ENCODE measurements around the gene ADGRV1. TPM values are rescaled to one million over a fixed set of nuclear protein-coding genes. Genes with fewer than 3 reads are reported as not detected.

Gene ADGRV1
- total RNA-seq, 1 experiment from 2014 or later = 64.8 TPM

GRCh38 chr5:90803876-90804275, 245.3 kb downstream of the ADGRV1 start:
- Mint-ChIP-seq H3K27ac (no peak overlapping the region; a peak in 1 of 7 replicates), H3K4me1 (peaks cover 0 to 4% of the 10 kb centered on the region in 2 experiments; a peak in 1 of 4 replicates), H3K36me3 (ENCODE audit: insufficient read depth in 1 of 3, low read depth in 3 of 3) (peaks cover 13 to 26% (median 25%) of the 10 kb centered on the region in 3 experiments), H3K4me3 (no peak overlapping the region), H3K27me3 (ENCODE audit: low read depth) (no peaks in the 10 kb centered on the region), H3K9me3 (peaks cover 14% of the 10 kb centered on the region in 2 experiments)
- no peaks in the 10 kb centered on the region for H3K79me1 ChIP-seq (ENCODE audit: insufficient read depth, low read depth, low read length, poor library complexity, severe bottlenecking)
- no peak overlapping the region for H3K27ac ChIP-seq (ENCODE audit: insufficient read length, low read depth, low read length)
- H2BK20ac ChIP-seq (ENCODE audit: low read depth, low read length, poor library complexity, severe bottlenecking) = no peak overlapping the region
- H2BK12ac ChIP-seq (ENCODE audit: insufficient read length, low read depth, low read length) = no peak overlapping the region
- no peaks in the 10 kb centered on the region for H4K20me1 ChIP-seq (ENCODE audit: control insufficient read depth, insufficient read depth, insufficient read length)
- H2AFZ ChIP-seq (ENCODE audit: low read length) = no peak overlapping the region
- H3K4me2 ChIP-seq (ENCODE audit: insufficient read depth, insufficient read length, low read length) = no peak overlapping the region
- H2BK5ac ChIP-seq (ENCODE audit: insufficient read length, low read length) = no peak overlapping the region
- DNase-seq = no peak
- H3K27me3 ChIP-seq (ENCODE audit: insufficient read depth, low read length) = no peaks in the 10 kb centered on the region
- no peak overlapping the region for H4K5ac ChIP-seq (ENCODE audit: insufficient read length, low read depth, low read length)
- no peak for TF ChIP-seq CTCF (conservative IDR thresholded peaks at IDR 0.05)
- no peak overlapping the region for H4K91ac ChIP-seq (ENCODE audit: insufficient read length, low read depth, low read length)
- no peak overlapping the region for H2BK120ac ChIP-seq (ENCODE audit: low read depth, low read length, poor library complexity, severe bottlenecking)
- no peaks in the 10 kb centered on the region for H3K23me2 ChIP-seq (ENCODE audit: insufficient read length, low read depth, low read length, poor library complexity, severe bottlenecking)
- H3K79me2 ChIP-seq (ENCODE audit: insufficient read depth, low read length) = no peaks in the 10 kb centered on the region
- no peak overlapping the region for H2AK5ac ChIP-seq (ENCODE audit: insufficient read length, low read length)
- H3K14ac ChIP-seq (ENCODE audit: insufficient read depth, low read length) = no peak overlapping the region
- H3K9ac ChIP-seq (ENCODE audit: extremely low read depth, insufficient read length, low read length) = no peak overlapping the region
- H3K18ac ChIP-seq (ENCODE audit: insufficient read length, low read depth, low read length) = no peak overlapping the region
- no peak overlapping the region for H4K8ac ChIP-seq (replicated peaks; ENCODE audit: insufficient read length, low read depth, low read length)
- no peak overlapping the region for H2BK15ac ChIP-seq (ENCODE audit: low read depth, low read length)
- H3K4ac ChIP-seq (ENCODE audit: low read depth, low read length) = no peak overlapping the region
- H3K4me1 ChIP-seq (ENCODE audit: insufficient read depth, low read length) = no peaks in the 10 kb centered on the region
- H3T11ph ChIP-seq (ENCODE audit: low read length) = no peak overlapping the region
- no peak overlapping the region for H3K23ac ChIP-seq (ENCODE audit: insufficient read length, low read depth, low read length)
- H3K56ac ChIP-seq (ENCODE audit: insufficient read length, low read depth, low read length) = no peak overlapping the region
- H3K9me3 ChIP-seq (ENCODE audit: control insufficient read depth, low read depth, low read length) = no peaks in the 10 kb centered on the region
- WGBS (ENCODE audit: extremely low coverage, insufficient read length, low lambda C conversion rate) = no CpG with 5 or more reads among the region's 2 CpGs

All from H9 (cell line).